OCI-LY7 (cell line): ENCODE data around the gene LZTR1. TPM values are rescaled to one million over a fixed set of nuclear protein-coding genes. Genes with fewer than 3 reads are reported as not detected.
"Not testable (repeated sequence)": the region's sequence is repeated elsewhere in the genome, so short reads cannot be mapped to it uniquely, and the experiment has no call there.

Source experiments
- BruUV-seq: library from RNA; stranded (reverse); fragments of 400-500 nt; replicated peaks from 2 replicates; lab custom pipeline; 2021; lab: Mats Ljungman, UMichigan
- CTCF ChIA-PET: fragments of 300-600 bp; sonication (Branson Sonifier 250); formaldehyde crosslinking; loops from one replicate; lab custom pipeline; 2022; ENCODE audit warnings: antibody characterized with exemption; ENCODE audit not compliant: unreplicated experiment; lab: Charles Lee
- POLR2A ChIA-PET: fragments of 300-600 bp; sonication (Branson Sonifier 250); formaldehyde crosslinking; loops from one replicate; lab custom pipeline; 2022; ENCODE audit warnings: antibody characterized with exemption; lab: Charles Lee
- DNase-seq: peaks from one replicate; pipeline ENCODE4 v3.0.0-alpha.2; 2015; ENCODE audit warnings: low spot score
- H2AFZ ChIP-seq: fragments of 200-600 bp; sonication (generic), shearing (Covaris generic); 2 replicates; pipeline ENCODE4 v1.6.1; 2014; ENCODE audit warnings: mild to moderate bottlenecking, antibody characterized with exemption, low read length, moderate library complexity
- H3K27ac ChIP-seq: fragments of 200-600 bp; sonication (generic); 2 replicates; pipeline ENCODE4 v1.5.1; 2014; ENCODE audit warnings: mixed run types, low read depth, mild to moderate bottlenecking, moderate library complexity, low read length, inconsistent platforms; ENCODE audit not compliant: poor library complexity, severe bottlenecking
- H3K36me3 ChIP-seq: fragments of 200-600 bp; sonication (generic); 2 replicates; pipeline ENCODE4 v1.6.1; 2014; ENCODE audit warnings: mild to moderate bottlenecking, antibody characterized with exemption, low read length, moderate library complexity, mixed read lengths; ENCODE audit not compliant: insufficient read depth
- H3K4me1 ChIP-seq: fragments of 200-600 bp; sonication (generic); 2 replicates; pipeline ENCODE4 v1.5.1; 2014; ENCODE audit warnings: mild to moderate bottlenecking, low read length; ENCODE audit not compliant: insufficient read depth, poor library complexity, severe bottlenecking
- H3K4me2 ChIP-seq: fragments of 200-600 bp; sonication (generic); 2 replicates; pipeline ENCODE4 v1.6.1; 2014; ENCODE audit warnings: mild to moderate bottlenecking, low read length
- H3K4me3 ChIP-seq: fragments of 200-600 bp; sonication (generic); 2 replicates; pipeline ENCODE4 v1.5.1; 2014; ENCODE audit warnings: mild to moderate bottlenecking, low read depth, low read length; ENCODE audit not compliant: poor library complexity, severe bottlenecking
- H3K79me2 ChIP-seq: fragments of 200-600 bp; sonication (generic); 2 replicates; pipeline ENCODE4 v1.6.1; 2016; ENCODE audit warnings: low read depth, mild to moderate bottlenecking, low read length, moderate library complexity, mixed read lengths; ENCODE audit not compliant: insufficient read depth
- H3K9me2 ChIP-seq: fragments of 200-600 bp; sonication (generic); 2 replicates; pipeline ENCODE4 v1.6.1; 2016; ENCODE audit warnings: mild to moderate bottlenecking, low read length, mixed read lengths; ENCODE audit not compliant: insufficient read depth
- H3K9me3 ChIP-seq: fragments of 200-600 bp; sonication (generic); 2 replicates; pipeline ENCODE4 v1.6.1; 2014; ENCODE audit warnings: mild to moderate bottlenecking, mixed run types, low read length, mixed read lengths
- H4K20me1 ChIP-seq: fragments of 200-600 bp; sonication (generic); 2 replicates; pipeline ENCODE4 v1.6.1; 2014; ENCODE audit warnings: mild to moderate bottlenecking, antibody characterized with exemption, low read length, moderate library complexity, mixed read lengths; ENCODE audit not compliant: insufficient read depth
- CTCF ChIP-seq: fragments of 200-600 bp; sonication (generic); conservative IDR thresholded peaks from 2 replicates; pipeline ENCODE4 v1.5.1; 2014; ENCODE audit warnings: mild to moderate bottlenecking, antibody characterized with exemption, low read length, moderate library complexity, mixed read lengths
- EZH2phosphoT487 ChIP-seq: fragments of 200-600 bp; sonication (generic); IDR thresholded peaks from 2 replicates; pipeline ENCODE4 v1.6.1; 2018; ENCODE audit warnings: low read depth, borderline replicate concordance, mild to moderate bottlenecking, mixed run types, antibody characterized with exemption, low read length, moderate library complexity, mixed read lengths
- intact Hi-C: fragments of 100-400 bp; cut with micrococcal nuclease; formaldehyde crosslinking; loops from one replicate; pipeline ENCODE4 v1.10.0; 2022; ENCODE audit not compliant: unreplicated experiment
- total RNA-seq, 2 experiments: library from RNA; depleted of rRNA in 1 of 2; stranded (reverse); fragments of >200 nt in 1 of 2; shearing (Covaris generic) in 1 of 2; gene quantifications; 2 replicates each; pipeline ENCODE4 v1.2.3, GENCODE V29; 2014 to 2022

Gene LZTR1
- total RNA-seq, 2 experiments from 2014 or later = 46.8 to 61.8 TPM

GRCh38 chr22:20937031-20937793 lies 44.9 kb upstream of the LZTR1 start:
- TF ChIP-seq EZH2phosphoT487 (no peak), CTCF (no peak)
- Histone ChIP-seq H3K27ac (no peak overlapping the region), H3K4me2 (peak overlapping the region; percentile 2; the same call in 1 of the 2 replicates), H4K20me1 (peaks cover 42% of the 10 kb centered on the region), H3K4me1 (peaks cover 7% of the 10 kb centered on the region), H3K9me2 (no peaks in the 10 kb centered on the region), H3K36me3 (peaks cover 88% of the 10 kb centered on the region), H3K9me3 (no peaks in the 10 kb centered on the region), H3K4me3 (no peak overlapping the region), H3K79me2 (peaks cover 100% of the 10 kb centered on the region), H2AFZ (no peak overlapping the region)
- no TSS peak for BruUV-seq
- intact Hi-C loops = no loop called here
- CTCF ChIA-PET = no interaction called here
- no peak for DNase-seq
- POLR2A ChIA-PET = interaction anchor here (0.8 to 1.3 kb wide), 3 partner anchors 11 to 35 kb away, joined by 4 to 5 read pairs (median 5); no protein-coding TSS in a partner anchor

- TSS peak; percentile 11 for BruUV-seq
- POLR2A ChIA-PET = interaction anchor here (1.3 kb wide), 1 partner anchor 17 kb away, joined by 5 read pairs; no protein-coding TSS in a partner anchor
- no peak overlapping the region for H3K4me2 ChIP-seq
Observed at GRCh38 chr22:20937794-20938671, 44.1 kb upstream of the LZTR1 start.

GRCh38 chr22:20939457-20940185 lies 42.5 kb upstream of the LZTR1 start:
- BruUV-seq, DNase-seq, H3K4me3 ChIP-seq, H3K9me3 ChIP-seq, H2AFZ ChIP-seq, H3K4me2 ChIP-seq, H3K27ac ChIP-seq, H3K9me2 ChIP-seq, H3K4me1 ChIP-seq, intact Hi-C loops, CTCF ChIA-PET: not testable (repeated sequence)
- POLR2A ChIA-PET = interaction anchor here (0.6 kb wide), 1 partner anchor 169 kb away, joined by 3 read pairs; no protein-coding TSS in a partner anchor
- Histone ChIP-seq H4K20me1 (peaks cover 34% of the 10 kb centered on the region; the same call in 1 of the 2 replicates), H3K79me2 (peaks cover 100% of the 10 kb centered on the region), H3K36me3 (peaks cover 85% of the 10 kb centered on the region)

More at GRCh38 chr22:20937794-20938671, 44.1 kb upstream of the LZTR1 start:
- peaks cover 100% of the 10 kb centered on the region for H3K79me2 ChIP-seq
- CTCF ChIA-PET = interaction anchor here (0.5 kb wide), 1 partner anchor 64 kb away, joined by 6 read pairs; no protein-coding TSS in a partner anchor
- H3K9me3 ChIP-seq = no peaks in the 10 kb centered on the region
- H3K4me3 ChIP-seq = no peak overlapping the region
- no peak for TF ChIP-seq EZH2phosphoT487
- TF ChIP-seq CTCF = no peak
- no peaks in the 10 kb centered on the region for H3K9me2 ChIP-seq
- no peak overlapping the region for H3K27ac ChIP-seq
- H3K36me3 ChIP-seq = peaks cover 90% of the 10 kb centered on the region
- peaks cover 7% of the 10 kb centered on the region for H3K4me1 ChIP-seq
- no peak overlapping the region for H2AFZ ChIP-seq
- peaks cover 40% of the 10 kb centered on the region for H4K20me1 ChIP-seq
- DNase-seq = no peak
- intact Hi-C loops = no loop called here
